ENCODE measurements around the gene AFMID.
A peak's percentile ranks its signal among the peaks of the same experiment; 100 is the strongest.
"Not testable (repeated sequence)": the region's sequence is repeated elsewhere in the genome, so short reads cannot be mapped to it uniquely, and the experiment has no call there.

AFMID gene

GRCh38 chr17:78186692-78187595, at the start of gene AFMID, which contains the start of gene TK1:
Gene AFMID (plus strand): TSS chr17:78187362. CDS start chr17:78187371, 9 bp downstream.
Gene TK1 (minus strand): TSS chr17:78187052. CDS start chr17:78186994, 58 bp downstream.
- peak; percentile 49 to 51 for DNase-seq (ENCODE audit: low read depth in 2 of 2)

- no peak for DNase-seq (ENCODE audit: low read depth in 2 of 2)
Measured at GRCh38 chr17:78137392-78138203, 49.6 kb upstream of the AFMID start.

- DNase-seq (ENCODE audit: low read depth in 2 of 2), result no peak
Measured at GRCh38 chr17:78138204-78139060, 48.7 kb upstream of the AFMID start.

GRCh38 chr17:78139861-78140168, 47.3 kb upstream of the AFMID start:
- not testable (repeated sequence) for DNase-seq (ENCODE audit: low read depth in 2 of 2)

GRCh38 chr17:78140169-78141051, 46.8 kb upstream of the AFMID start:
- DNase-seq (ENCODE audit: low read depth in 2 of 2), result peak; percentile 83 to 86

- no peak for DNase-seq (ENCODE audit: low read depth in 2 of 2)
Measured at GRCh38 chr17:78141437-78142118, 45.6 kb upstream of the AFMID start.

GRCh38 chr17:78142119-78142861, 44.9 kb upstream of the AFMID start:
- DNase-seq (ENCODE audit: low read depth in 2 of 2), result no peak

GRCh38 chr17:78143214-78144146, 43.7 kb upstream of the AFMID start:
- DNase-seq (ENCODE audit: low read depth in 2 of 2), result no peak

GRCh38 chr17:78144147-78144719, 42.9 kb upstream of the AFMID start:
- no peak for DNase-seq (ENCODE audit: low read depth in 2 of 2)

GRCh38 chr17:78144736-78145641, 42.2 kb upstream of the AFMID start:
- DNase-seq (ENCODE audit: low read depth in 2 of 2), result no peak

- DNase-seq (ENCODE audit: low read depth in 2 of 2), result no peak
Measured at GRCh38 chr17:78146471-78146869, 40.7 kb upstream of the AFMID start.

GRCh38 chr17:78146881-78147280, 40.3 kb upstream of the AFMID start:
- DNase-seq (ENCODE audit: low read depth in 2 of 2), result no peak

GRCh38 chr17:78147315-78147998, 39.7 kb upstream of the AFMID start:
- no peak for DNase-seq (ENCODE audit: low read depth in 2 of 2)

GRCh38 chr17:78148286-78149016, 38.7 kb upstream of the AFMID start:
- DNase-seq (ENCODE audit: low read depth in 2 of 2), result no peak

GRCh38 chr17:78151514-78152008, 35.6 kb upstream of the AFMID start:
- DNase-seq (ENCODE audit: low read depth in 2 of 2), result no peak
